Heart left ventricle (tissue), 13 donors: ENCODE results near the gene SND1.

ENCODE experiments used
- CTCF ChIP-seq, 12 donors: fragments of 200-600 bp; sonication (generic) in 4 of 12; IDR thresholded peaks; one replicate each; pipeline versions ENCODE4 v1.5.0 to v1.8.0; 2018 to 2022; ENCODE audit warnings: antibody characterized with exemption in 12 of 12, mild to moderate bottlenecking in 5 of 12
- POLR2A ChIP-seq, 2 donors: fragments of 450-650 bp; IDR thresholded peaks; one replicate each; pipeline ENCODE4 v1.6.1; 2017; ENCODE audit warnings: antibody characterized with exemption in 2 of 2, mild to moderate bottlenecking in 2 of 2, moderate library complexity in 2 of 2
- donor health status: ischemic (EF 13 %, LVEDD 7.1; RV severe dilation, severe dysfunction).
- donor health status: DM: no; HTN: yes; CAD: no.
- donor health status: DM: no; HTN: no; CAD: no.
- donor health status: ischemic (EF 25% LVEDD 6.9; RV normal size, moderate dysfunction).
- donor health status: ischemic (EF 25% LVEDD 5.7; RV mildly dilated, moderate dysfunction).
- donor health status: ischemic (EF 35%, LVEDD 5.7; RV mildly dilated, moderate dysfunction).
- donor health status: nonischemic (EF 11% LVEDD 7.7; RV severe dilation, severe dysfunction).
- donor health status: DM: yes; HTN: yes; CAD: no.
- donor health status: PGD.
- donor health status: ischemic (EF 29% LVEDD 5.4; RV normal size, mild dysfunction).
- donor health status: nonischemic (EF 23%, LVEDD 6.1; RV moderate dilation, normal function).

- TF ChIP-seq CTCF (IDR thresholded peaks at IDR 0.05) (no peak), POLR2A (IDR thresholded peaks at IDR 0.05) (no peak)
These were observed 113.2 kb downstream of the SND1 start for GRCh38 chr7:127765150-127765549.
